GM19043 (cell line): Measurements from ENCODE around the gene TBX19.
"Not testable (repeated sequence)": the region's sequence is repeated elsewhere in the genome, so short reads cannot be mapped to it uniquely, and the experiment has no call there.

ENCODE experiments used
- ATAC-seq: cut with Tn5 transposase; IDR thresholded peaks from one replicate; pipeline ENCODE4 v1.9.1; 2021; ENCODE audit warnings: low read depth; ENCODE audit not compliant: unreplicated experiment

Gene TBX19

GRCh38 chr1:168348146-168348709 lies 67.6 kb downstream of the TBX19 start:
- ATAC-seq, result no peak

- ATAC-seq, result not testable (repeated sequence)
Observed at GRCh38 chr1:168354335-168355269, 73.9 kb downstream of the TBX19 start.

- ATAC-seq, result no peak
Observed at GRCh38 chr1:168360151-168361021, 79.7 kb downstream of the TBX19 start.

- ATAC-seq, result no peak
Observed at GRCh38 chr1:168361252-168361651, 80.6 kb downstream of the TBX19 start.

- no peak for ATAC-seq
Observed at GRCh38 chr1:168362991-168363390, 82.3 kb downstream of the TBX19 start.
